ENCODE data around the gene SPTBN1. TPM values are rescaled to one million over a fixed set of nuclear protein-coding genes. Genes with fewer than 3 reads are reported as not detected.
A peak's percentile ranks its signal among the peaks of the same experiment; 100 is the strongest.

The SPTBN1 gene
- polyA plus RNA-seq, 4 donors = 27.1 to 195 (median 51.1) TPM

- WGBS, 3 donors = 89 to 93% (median 92%) methylated on average over 6 of the region's 6 CpGs
- H3K36me3 ChIP-seq (ENCODE audit: control insufficient read depth in 3 of 3, insufficient read depth in 2 of 3, low read depth in 1 of 3, low read length in 3 of 3) = no peaks in the 10 kb centered on the region
- no peak for FAIRE-seq
- H3K9me3 ChIP-seq (ENCODE audit: control insufficient read depth in 2 of 2, insufficient read depth in 1 of 2, low read depth in 1 of 2, low read length in 1 of 2) = peaks cover 0 to 3% of the 10 kb centered on the region in 2 donors
- no peak for DNase-seq
- H3K4me3 ChIP-seq (ENCODE audit: low read depth in 1 of 3, low read length in 3 of 3) = no peak overlapping the region
- no peak overlapping the region for H3K27ac ChIP-seq (ENCODE audit: low read depth in 1 of 3, low read length in 2 of 3)
- H3K4me1 ChIP-seq (ENCODE audit: control insufficient read depth in 3 of 3, insufficient read depth in 2 of 3, low read depth in 1 of 3, low read length in 2 of 3) = peaks cover 0 to 5% (median 4%) of the 10 kb centered on the region in 3 donors
- peaks cover 0 to 9% (median 0%) of the 10 kb centered on the region in 3 donors for H3K27me3 ChIP-seq (ENCODE audit: control insufficient read depth in 3 of 3, insufficient read depth in 3 of 3, low read length in 3 of 3)
These were observed 221.5 kb downstream of the SPTBN1 start for GRCh38 chr2:54677476-54678265.

DNA sequence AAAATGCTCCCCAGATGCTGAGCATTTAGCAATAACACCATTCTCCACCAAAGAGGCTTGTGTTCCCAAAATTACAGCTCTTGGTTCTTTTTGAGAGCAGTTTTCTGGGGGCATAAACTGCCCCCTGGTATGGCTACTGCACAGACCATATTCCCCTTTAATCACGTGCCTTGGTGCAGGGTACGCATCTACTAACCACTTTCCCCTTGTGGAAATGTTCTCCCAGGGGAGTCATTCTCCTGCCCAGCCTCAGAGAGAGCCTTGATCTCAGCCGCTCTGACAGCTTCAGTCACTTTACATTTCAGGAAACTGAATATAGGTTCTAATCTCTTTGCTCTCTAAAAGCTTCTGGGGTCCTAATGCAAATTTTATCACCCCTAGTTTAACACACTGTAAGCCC, 222.6 kb downstream of the SPTBN1 start:
- DNase-seq (no peak), FAIRE-seq (no peak)
- Histone ChIP-seq H3K27me3 (ENCODE audit: control insufficient read depth in 3 of 3, insufficient read depth in 3 of 3, low read length in 3 of 3) (peaks cover 0 to 9% (median 0%) of the 10 kb centered on the region in 3 donors), H3K27ac (ENCODE audit: low read depth in 1 of 3, low read length in 2 of 3) (no peak overlapping the region), H3K9me3 (ENCODE audit: control insufficient read depth in 2 of 2, insufficient read depth in 1 of 2, low read depth in 1 of 2, low read length in 1 of 2) (peaks cover 0 to 3% of the 10 kb centered on the region in 2 donors), H3K4me1 (ENCODE audit: control insufficient read depth in 3 of 3, insufficient read depth in 2 of 3, low read depth in 1 of 3, low read length in 2 of 3) (peaks cover 0 to 6% (median 0%) of the 10 kb centered on the region in 3 donors), H3K36me3 (ENCODE audit: control insufficient read depth in 3 of 3, insufficient read depth in 2 of 3, low read depth in 1 of 3, low read length in 3 of 3) (no peaks in the 10 kb centered on the region), H3K4me3 (ENCODE audit: low read depth in 1 of 3, low read length in 3 of 3) (no peak overlapping the region)
- WGBS, 3 donors = 82 to 93% (median 87%) methylated on average over 3 of the region's 3 CpGs

DNA sequence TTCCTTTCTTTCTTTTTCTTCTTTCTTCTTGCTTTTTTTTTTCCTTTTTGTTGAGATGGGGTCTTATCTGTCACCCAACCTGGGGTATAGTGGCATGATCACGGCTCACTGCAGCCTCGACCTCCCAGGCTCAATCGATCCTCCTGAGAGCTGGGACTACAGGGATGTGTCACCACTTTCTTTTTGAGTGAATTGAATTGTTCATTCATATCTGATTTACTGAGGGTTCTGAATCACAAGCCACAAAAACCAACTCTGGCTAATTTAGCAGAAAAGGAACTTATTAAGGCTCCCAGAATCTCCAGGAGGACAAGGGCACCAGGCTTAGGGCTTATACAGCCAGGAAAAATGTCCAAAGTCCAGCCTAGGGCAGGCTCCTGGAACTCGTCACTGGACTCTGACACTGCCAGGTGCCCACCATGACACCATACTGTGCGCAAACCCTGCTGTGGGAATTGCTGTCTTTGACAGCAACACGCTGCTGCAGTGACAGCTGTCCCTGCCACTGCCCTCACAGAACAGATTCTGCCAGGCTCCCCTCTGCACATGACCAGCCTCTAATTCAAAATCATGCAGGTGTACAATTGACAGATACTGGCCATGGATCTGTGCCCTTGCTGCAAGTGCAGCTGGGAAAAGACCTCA, 224.4 kb downstream of the SPTBN1 start:
- no peak for FAIRE-seq
- WGBS, 3 donors = 28 to 63% (median 31%) methylated on average over 6 of the region's 6 CpGs
- peak; percentile 54 for DNase-seq

GRCh38 chr2:54681416-54681815, 225.3 kb downstream of the SPTBN1 start:
- no peak for FAIRE-seq
- WGBS, 3 donors = 84 to 90% (median 86%) methylated on average over 6 of the region's 6 CpGs
- peaks cover 0 to 3% of the 10 kb centered on the region in 2 donors for H3K9me3 ChIP-seq (ENCODE audit: control insufficient read depth in 2 of 2, insufficient read depth in 1 of 2, low read depth in 1 of 2, low read length in 1 of 2)
- H3K27ac ChIP-seq (ENCODE audit: low read depth in 1 of 3, low read length in 2 of 3) = no peak overlapping the region
- DNase-seq = no peak
- peaks cover 0 to 6% (median 0%) of the 10 kb centered on the region in 3 donors for H3K4me1 ChIP-seq (ENCODE audit: control insufficient read depth in 3 of 3, insufficient read depth in 2 of 3, low read depth in 1 of 3, low read length in 2 of 3)
- H3K36me3 ChIP-seq (ENCODE audit: control insufficient read depth in 3 of 3, insufficient read depth in 2 of 3, low read depth in 1 of 3, low read length in 3 of 3) = no peaks in the 10 kb centered on the region
- H3K27me3 ChIP-seq (ENCODE audit: control insufficient read depth in 3 of 3, insufficient read depth in 3 of 3, low read length in 3 of 3) = peaks cover 0 to 4% (median 0%) of the 10 kb centered on the region in 3 donors
- H3K4me3 ChIP-seq (ENCODE audit: low read depth in 1 of 3, low read length in 3 of 3) = no peak overlapping the region

More for the DNA sequence above, 224.4 kb downstream of the SPTBN1 start:
- Histone ChIP-seq H3K4me3 (ENCODE audit: low read depth in 1 of 3, low read length in 3 of 3) (no peak overlapping the region), H3K27me3 (ENCODE audit: control insufficient read depth in 3 of 3, insufficient read depth in 3 of 3, low read length in 3 of 3) (peaks cover 0 to 8% (median 0%) of the 10 kb centered on the region in 3 donors), H3K9me3 (ENCODE audit: control insufficient read depth in 2 of 2, insufficient read depth in 1 of 2, low read depth in 1 of 2, low read length in 1 of 2) (peaks cover 0 to 3% of the 10 kb centered on the region in 2 donors), H3K36me3 (ENCODE audit: control insufficient read depth in 3 of 3, insufficient read depth in 2 of 3, low read depth in 1 of 3, low read length in 3 of 3) (no peaks in the 10 kb centered on the region), H3K27ac (ENCODE audit: low read depth in 1 of 3, low read length in 2 of 3) (no peak overlapping the region), H3K4me1 (ENCODE audit: control insufficient read depth in 3 of 3, insufficient read depth in 2 of 3, low read depth in 1 of 3, low read length in 2 of 3) (peaks cover 0 to 6% (median 0%) of the 10 kb centered on the region in 3 donors)

GRCh38 chr2:54683596-54683995, 227.5 kb downstream of the SPTBN1 start:
- WGBS, 3 donors = 76 to 83% (median 79%) methylated on average over 2 of the region's 2 CpGs
- Histone ChIP-seq H3K4me3 (ENCODE audit: low read depth in 1 of 3, low read length in 3 of 3) (no peak overlapping the region), H3K36me3 (ENCODE audit: control insufficient read depth in 3 of 3, insufficient read depth in 2 of 3, low read depth in 1 of 3, low read length in 3 of 3) (no peaks in the 10 kb centered on the region), H3K9me3 (ENCODE audit: control insufficient read depth in 2 of 2, insufficient read depth in 1 of 2, low read depth in 1 of 2, low read length in 1 of 2) (peaks cover 0 to 3% of the 10 kb centered on the region in 2 donors), H3K27ac (ENCODE audit: low read depth in 1 of 3, low read length in 2 of 3) (no peak overlapping the region), H3K27me3 (ENCODE audit: control insufficient read depth in 3 of 3, insufficient read depth in 3 of 3, low read length in 3 of 3) (no peaks in the 10 kb centered on the region), H3K4me1 (ENCODE audit: control insufficient read depth in 3 of 3, insufficient read depth in 2 of 3, low read depth in 1 of 3, low read length in 2 of 3) (peaks cover 0 to 6% (median 0%) of the 10 kb centered on the region in 3 donors)
- DNase-seq (no peak), FAIRE-seq (no peak)

DNA sequence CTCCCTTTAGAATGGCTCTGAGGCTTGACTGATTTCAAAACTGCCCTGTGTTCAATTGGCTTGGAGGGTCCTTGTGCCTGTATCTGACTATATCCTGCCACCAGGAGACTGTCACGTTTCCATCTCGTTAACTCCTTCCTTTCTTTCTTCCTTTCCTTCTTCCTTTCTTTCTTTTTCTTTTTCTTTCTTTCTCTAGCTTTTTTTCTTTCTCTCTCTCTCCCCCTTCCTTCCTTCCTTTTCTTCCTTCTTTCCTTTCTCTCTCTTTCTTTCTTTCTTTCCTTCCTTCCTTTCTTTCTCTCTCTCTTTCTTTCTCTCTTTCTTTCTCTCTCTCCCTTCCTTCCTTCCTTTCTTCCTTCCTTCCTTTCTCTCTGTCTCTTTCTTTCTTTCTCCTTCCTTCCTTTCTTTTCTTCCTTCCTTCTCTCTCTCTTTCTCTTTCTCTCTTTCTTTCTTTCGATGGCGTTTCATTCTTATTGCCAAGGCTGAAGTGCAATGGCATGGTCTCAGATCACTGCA, 229.2 kb downstream of the SPTBN1 start:
- FAIRE-seq = no peak
- H3K4me1 ChIP-seq (ENCODE audit: control insufficient read depth in 3 of 3, insufficient read depth in 2 of 3, low read depth in 1 of 3, low read length in 2 of 3) = peaks cover 0 to 6% (median 0%) of the 10 kb centered on the region in 3 donors
- H3K27ac ChIP-seq (ENCODE audit: low read depth in 1 of 3, low read length in 2 of 3) = no peak overlapping the region
- no peak for DNase-seq
- peaks cover 0 to 3% of the 10 kb centered on the region in 2 donors for H3K9me3 ChIP-seq (ENCODE audit: control insufficient read depth in 2 of 2, insufficient read depth in 1 of 2, low read depth in 1 of 2, low read length in 1 of 2)
- H3K27me3 ChIP-seq (ENCODE audit: control insufficient read depth in 3 of 3, insufficient read depth in 3 of 3, low read length in 3 of 3) = no peaks in the 10 kb centered on the region
- H3K4me3 ChIP-seq (ENCODE audit: low read depth in 1 of 3, low read length in 3 of 3) = no peak overlapping the region
- WGBS, 3 donors = 80 to 86% (median 83%) methylated on average over 4 of the region's 4 CpGs
- H3K36me3 ChIP-seq (ENCODE audit: control insufficient read depth in 3 of 3, insufficient read depth in 2 of 3, low read depth in 1 of 3, low read length in 3 of 3) = no peaks in the 10 kb centered on the region

DNA sequence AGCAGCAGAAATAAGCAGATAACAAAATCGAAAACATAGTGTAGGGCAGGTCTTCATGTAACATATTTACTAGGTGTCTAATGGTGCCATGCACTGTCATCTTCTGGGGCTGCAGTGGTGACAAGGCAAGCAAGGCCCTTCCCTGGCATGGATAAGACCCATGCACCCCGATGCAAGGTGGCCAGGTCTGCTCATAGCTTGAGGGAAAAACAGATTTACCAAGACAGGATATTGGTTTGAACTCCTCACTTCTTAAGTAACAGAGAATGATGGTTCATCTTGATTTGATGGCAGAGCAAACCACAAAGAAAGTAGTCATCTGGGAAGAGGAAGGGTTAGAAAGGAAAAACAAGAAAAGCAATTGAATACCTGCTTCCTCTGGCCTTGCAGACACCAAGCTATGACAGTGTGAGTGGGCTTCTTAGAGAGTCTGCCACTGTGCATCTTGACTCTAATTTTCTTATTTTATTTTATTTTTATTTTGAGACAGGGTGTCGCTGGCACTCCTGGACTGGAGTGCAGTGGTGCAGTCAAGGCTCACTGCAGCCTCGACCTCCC, 231.5 kb downstream of the SPTBN1 start:
- no peaks in the 10 kb centered on the region for H3K9me3 ChIP-seq (ENCODE audit: control insufficient read depth in 2 of 2, insufficient read depth in 1 of 2, low read depth in 1 of 2, low read length in 1 of 2)
- H3K27ac ChIP-seq (ENCODE audit: low read depth in 1 of 3, low read length in 2 of 3) = no peak overlapping the region
- no peak overlapping the region for H3K4me3 ChIP-seq (ENCODE audit: low read depth in 1 of 3, low read length in 3 of 3)
- H3K27me3 ChIP-seq (ENCODE audit: control insufficient read depth in 3 of 3, insufficient read depth in 3 of 3, low read length in 3 of 3) = no peaks in the 10 kb centered on the region
- no peaks in the 10 kb centered on the region for H3K36me3 ChIP-seq (ENCODE audit: control insufficient read depth in 3 of 3, insufficient read depth in 2 of 3, low read depth in 1 of 3, low read length in 3 of 3)
- DNase-seq (no peak), FAIRE-seq (no peak)
- peaks cover 0 to 2% (median 0%) of the 10 kb centered on the region in 3 donors for H3K4me1 ChIP-seq (ENCODE audit: control insufficient read depth in 3 of 3, insufficient read depth in 2 of 3, low read depth in 1 of 3, low read length in 2 of 3)
- 76 to 81% (median 80%) methylated on average over 4 of the region's 4 CpGs for WGBS, 3 donors

GRCh38 chr2:54691445-54692135, 235.5 kb downstream of the SPTBN1 start:
- WGBS, 3 donors = 35 to 58% (median 37%) methylated on average over 8 of the region's 8 CpGs
- no peak for FAIRE-seq

More at GRCh38 chr2:54691445-54692135, 235.5 kb downstream of the SPTBN1 start:
- no peaks in the 10 kb centered on the region for H3K4me1 ChIP-seq (ENCODE audit: control insufficient read depth in 3 of 3, insufficient read depth in 2 of 3, low read depth in 1 of 3, low read length in 2 of 3)
- H3K36me3 ChIP-seq (ENCODE audit: control insufficient read depth in 3 of 3, insufficient read depth in 2 of 3, low read depth in 1 of 3, low read length in 3 of 3) = no peaks in the 10 kb centered on the region
- no peaks in the 10 kb centered on the region for H3K9me3 ChIP-seq (ENCODE audit: control insufficient read depth in 2 of 2, insufficient read depth in 1 of 2, low read depth in 1 of 2, low read length in 1 of 2)
- H3K4me3 ChIP-seq (ENCODE audit: low read depth in 1 of 3, low read length in 3 of 3) = no peak overlapping the region
- no peak overlapping the region for H3K27ac ChIP-seq (ENCODE audit: low read depth in 1 of 3, low read length in 2 of 3)
- peaks cover 0 to 3% (median 0%) of the 10 kb centered on the region in 3 donors for H3K27me3 ChIP-seq (ENCODE audit: control insufficient read depth in 3 of 3, insufficient read depth in 3 of 3, low read length in 3 of 3)
- DNase-seq = peak; percentile 74 to 76

Measured in small intestine (tissue), 7 donors.